ENCODE data around the gene TRIM68.

Gene TRIM68, protein sequence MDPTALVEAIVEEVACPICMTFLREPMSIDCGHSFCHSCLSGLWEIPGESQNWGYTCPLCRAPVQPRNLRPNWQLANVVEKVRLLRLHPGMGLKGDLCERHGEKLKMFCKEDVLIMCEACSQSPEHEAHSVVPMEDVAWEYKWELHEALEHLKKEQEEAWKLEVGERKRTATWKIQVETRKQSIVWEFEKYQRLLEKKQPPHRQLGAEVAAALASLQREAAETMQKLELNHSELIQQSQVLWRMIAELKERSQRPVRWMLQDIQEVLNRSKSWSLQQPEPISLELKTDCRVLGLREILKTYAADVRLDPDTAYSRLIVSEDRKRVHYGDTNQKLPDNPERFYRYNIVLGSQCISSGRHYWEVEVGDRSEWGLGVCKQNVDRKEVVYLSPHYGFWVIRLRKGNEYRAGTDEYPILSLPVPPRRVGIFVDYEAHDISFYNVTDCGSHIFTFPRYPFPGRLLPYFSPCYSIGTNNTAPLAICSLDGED

DNA sequence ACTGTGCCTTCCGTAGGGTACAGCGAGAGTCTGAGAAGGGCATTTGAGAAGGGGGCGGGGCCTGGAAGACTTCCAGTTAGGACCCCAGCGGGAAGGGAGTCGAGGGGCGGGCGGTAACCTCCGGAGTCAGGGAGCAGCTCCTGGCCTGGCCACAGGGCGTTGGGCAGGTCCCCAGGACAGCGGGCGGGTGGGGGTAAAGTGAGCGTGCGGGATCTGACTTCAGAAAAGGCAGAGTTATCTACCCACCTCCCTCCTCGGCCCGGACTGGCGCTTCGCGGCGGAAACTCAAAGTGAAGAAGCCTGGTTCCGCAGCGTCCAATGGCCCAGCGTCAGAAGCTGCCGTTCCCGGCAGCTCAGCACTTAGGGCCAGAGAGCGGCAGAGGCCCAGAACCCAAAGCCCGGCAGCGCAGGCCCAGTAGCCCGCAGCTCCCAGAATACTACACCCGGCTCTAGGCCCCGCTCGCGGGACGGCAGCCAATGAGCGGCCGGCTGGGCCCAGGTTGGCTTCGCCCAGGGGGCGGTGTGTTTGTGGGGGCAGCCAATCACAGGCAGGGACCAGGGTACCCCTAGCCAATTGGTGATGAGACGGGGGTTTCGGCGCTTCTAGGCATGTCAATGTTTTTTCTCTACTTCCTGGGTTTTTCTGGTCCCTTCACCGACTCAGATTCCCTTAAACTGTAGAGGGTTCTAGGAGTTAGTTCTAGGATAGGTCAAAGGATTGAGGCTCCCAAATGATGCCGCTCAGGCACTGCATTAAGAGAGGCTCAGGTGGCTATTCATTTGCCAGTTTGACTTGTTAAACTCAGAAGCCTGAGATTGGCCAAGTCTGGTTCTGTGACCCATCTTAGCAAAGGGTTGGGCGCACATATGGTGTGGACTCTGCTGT is at the start of gene TRIM68:
Gene TRIM68, minus strand, starts transcription at position 451 of the 886 bp plus-strand sequence. CDS start 2,727 bp downstream, outside the sequence.
- peak; percentile 58 for FAIRE-seq

DNA sequence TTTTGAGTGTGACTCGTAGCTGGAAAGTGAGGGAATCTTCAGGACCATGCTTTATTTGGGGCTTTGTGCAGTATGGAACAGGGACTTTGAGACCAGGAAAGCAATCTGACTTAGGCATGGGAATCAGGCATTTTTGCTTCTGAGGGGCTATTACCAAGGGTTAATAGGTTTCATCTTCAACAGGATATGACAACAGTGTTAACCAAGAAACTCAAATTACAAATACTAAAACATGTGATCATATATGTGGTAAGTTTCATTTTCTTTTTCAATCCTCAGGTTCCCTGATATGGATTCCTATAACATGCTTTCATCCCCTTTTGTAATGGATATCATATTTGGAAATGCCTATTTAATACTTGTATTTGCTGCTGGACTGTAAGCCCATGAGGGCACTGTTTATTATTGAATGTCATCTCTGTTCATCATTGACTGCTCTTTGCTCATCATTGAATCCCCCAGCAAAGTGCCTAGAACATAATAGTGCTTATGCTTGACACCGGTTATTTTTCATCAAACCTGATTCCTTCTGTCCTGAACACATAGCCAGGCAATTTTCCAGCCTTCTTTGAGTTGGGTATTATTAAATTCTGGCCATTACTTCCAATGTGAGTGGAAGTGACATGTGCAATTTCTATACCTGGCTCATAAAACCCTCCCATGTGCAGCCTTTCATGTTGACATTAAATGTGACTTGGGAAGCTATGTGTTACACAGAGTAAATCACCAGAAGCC is 46.8 kb upstream of the TRIM68 start:
- FAIRE-seq = no peak

DNA sequence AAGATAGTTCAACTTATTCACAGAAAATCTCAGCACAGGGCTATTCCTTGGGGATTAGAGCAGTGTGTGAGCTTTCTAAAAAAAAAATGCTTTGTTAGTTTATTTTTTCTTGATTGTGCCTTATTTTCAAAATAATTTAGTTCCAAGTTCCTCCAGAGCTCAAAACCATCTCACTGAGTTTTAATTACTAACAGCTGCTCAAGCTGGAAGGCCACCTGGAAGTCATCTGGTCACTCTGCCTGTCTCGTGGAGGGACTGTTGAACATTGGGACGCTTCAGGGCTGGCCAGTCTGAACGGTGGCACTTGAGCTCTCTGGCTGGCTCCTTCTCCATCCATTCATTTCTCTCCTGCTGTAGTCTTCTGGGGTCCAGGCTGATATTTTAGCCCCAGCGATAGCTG is 39.7 kb upstream of the TRIM68 start:
- FAIRE-seq = no peak

DNA sequence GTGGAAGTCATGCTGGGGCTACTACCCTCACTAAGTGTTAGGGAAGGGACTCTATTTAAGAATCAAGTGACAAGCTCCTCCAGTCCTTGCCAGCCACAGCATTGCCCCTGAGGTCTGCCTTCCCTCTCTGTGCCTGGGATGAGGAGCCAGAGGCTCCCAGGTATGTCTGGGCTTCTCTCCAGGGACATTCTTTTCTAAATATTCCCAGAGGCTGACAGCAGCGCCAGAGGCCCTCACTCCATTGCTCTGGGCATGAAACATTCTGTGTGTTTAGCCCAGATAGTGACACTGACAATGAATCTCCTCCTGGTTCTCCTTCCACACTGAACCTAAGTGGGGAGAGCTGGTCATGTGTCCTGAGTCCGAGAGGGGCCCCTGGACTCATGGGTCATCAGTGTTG is 37.9 kb upstream of the TRIM68 start:
- FAIRE-seq = no peak

DNA sequence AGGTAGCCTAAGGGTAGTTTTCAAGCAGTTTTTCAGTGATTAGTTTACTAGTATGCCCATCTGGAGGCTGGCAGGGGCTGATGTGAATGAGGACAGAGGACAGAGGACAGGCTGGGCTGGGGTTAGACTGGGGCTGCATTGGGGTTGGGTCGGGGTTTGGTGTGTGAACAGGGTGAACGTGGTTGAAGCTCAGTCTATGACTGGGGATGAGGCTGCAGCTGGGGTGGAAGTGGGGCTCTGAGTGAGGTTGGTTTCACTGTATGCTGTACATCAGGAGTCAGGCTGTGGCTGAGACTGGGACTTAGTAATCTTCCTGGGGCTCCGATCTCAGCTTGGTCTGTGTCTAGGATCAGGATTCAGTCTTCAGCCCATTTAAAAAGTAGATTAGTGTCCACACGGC is 36.2 kb upstream of the TRIM68 start:
- FAIRE-seq = no peak

DNA sequence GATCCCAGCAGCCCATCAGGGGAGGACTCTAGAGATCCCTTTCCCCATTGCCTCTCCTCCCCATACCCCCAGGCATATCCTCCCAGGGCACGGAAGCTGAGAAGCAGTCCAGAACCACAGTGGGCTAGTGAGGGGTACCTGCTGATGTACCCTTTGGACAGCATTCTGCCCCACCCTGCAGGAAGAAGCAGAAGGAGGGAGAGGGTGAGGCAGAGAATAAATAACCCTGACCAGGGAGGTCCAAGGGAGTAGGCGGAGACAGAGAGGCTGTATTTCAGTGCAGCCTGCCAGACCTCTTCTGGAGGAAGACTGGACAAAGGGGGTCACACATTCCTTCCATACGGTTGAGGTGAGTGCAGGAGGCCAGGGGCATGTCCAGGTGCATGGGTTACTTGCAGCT is 35.7 kb upstream of the TRIM68 start, which contains the start of gene OR51E1:
Gene OR51E1, plus strand, starts transcription at position 301 of the 400 bp plus-strand sequence. CDS start 8,545 bp downstream, outside the sequence.
- no peak for FAIRE-seq

DNA sequence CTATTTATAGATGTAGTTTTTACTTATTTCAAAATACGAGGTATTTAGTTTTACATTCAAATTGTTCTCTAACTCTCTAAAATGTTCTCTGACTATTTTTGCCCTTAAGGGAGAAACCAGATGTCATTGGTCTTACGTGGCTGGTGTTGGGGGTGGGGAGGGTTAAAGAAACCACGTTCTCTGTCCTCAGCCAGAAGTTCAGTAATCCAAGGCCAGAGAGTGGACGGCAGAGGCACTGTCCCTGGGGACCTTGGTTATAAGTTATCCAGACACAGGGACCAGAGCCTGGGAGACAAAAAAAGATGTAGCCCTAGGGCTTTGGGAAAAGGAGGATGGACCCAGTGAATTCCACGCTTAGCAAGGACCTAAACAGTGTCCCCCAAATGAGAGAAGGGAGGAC is 35.0 kb upstream of the TRIM68 start:
- FAIRE-seq = no peak

DNA sequence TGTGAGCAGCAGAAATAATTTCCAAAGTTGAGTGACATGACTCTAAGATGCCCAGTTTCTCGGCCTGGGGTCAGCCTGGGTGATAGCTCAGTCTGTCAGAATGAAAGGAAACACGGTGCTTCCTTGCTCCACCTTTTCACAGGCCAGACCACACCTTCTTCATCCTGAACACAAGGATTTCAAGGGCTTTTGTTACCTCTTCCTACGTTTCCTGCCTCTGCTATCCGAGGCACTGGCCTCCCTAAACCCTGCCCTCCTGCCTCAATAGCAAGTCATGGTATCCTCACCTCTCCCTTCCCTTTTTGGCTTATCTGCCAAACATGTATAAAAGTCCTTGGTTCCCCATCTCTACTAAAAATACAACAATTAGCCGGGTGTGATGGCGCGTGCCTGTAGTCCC is 34.0 kb upstream of the TRIM68 start:
- FAIRE-seq = no peak

DNA sequence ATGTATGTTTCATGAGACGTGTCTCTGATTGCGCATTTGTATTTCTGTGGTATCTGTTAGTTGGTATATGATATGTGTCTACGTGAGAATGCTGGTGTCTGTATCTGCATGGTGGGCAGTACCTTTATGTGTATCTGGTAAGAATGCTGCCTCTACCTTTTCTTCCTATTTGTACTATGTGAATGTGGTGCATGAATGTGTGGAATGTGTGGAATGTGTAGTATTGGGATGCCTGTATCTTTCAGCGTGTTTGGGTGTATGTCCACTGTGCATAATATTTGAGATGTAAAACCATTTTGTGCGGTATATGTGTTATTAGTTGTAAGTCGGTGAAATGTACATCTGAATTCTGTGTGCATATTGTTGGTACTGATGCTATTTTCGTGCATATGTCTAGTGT is 33.5 kb upstream of the TRIM68 start:
- FAIRE-seq = no peak

DNA sequence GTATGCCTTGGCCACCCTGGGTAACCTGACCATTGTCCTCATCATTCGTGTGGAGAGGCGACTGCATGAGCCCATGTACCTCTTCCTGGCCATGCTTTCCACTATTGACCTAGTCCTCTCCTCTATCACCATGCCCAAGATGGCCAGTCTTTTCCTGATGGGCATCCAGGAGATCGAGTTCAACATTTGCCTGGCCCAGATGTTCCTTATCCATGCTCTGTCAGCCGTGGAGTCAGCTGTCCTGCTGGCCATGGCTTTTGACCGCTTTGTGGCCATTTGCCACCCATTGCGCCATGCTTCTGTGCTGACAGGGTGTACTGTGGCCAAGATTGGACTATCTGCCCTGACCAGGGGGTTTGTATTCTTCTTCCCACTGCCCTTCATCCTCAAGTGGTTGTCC is 31.9 kb upstream of the TRIM68 start:
- no peak for FAIRE-seq

DNA sequence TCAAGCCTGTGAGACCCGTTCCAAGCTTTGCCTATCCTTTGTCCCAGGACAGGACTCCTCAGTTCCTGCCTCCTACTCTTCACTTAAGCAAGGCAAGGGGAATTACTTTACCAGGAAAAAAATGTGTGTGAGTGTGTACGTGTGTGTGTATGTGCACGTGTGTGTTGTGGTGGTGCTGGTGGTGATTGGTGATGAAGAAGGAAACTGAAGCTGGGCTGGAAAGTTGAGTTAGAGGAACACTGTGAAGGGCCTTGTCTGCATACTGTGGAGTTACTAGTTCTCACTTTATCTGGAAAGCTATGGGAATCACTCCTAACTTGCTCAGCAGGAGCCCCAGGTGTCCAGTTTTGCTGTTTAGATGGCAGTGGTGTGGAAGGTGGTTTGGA is 29.6 kb upstream of the TRIM68 start:
- no peak for FAIRE-seq

DNA sequence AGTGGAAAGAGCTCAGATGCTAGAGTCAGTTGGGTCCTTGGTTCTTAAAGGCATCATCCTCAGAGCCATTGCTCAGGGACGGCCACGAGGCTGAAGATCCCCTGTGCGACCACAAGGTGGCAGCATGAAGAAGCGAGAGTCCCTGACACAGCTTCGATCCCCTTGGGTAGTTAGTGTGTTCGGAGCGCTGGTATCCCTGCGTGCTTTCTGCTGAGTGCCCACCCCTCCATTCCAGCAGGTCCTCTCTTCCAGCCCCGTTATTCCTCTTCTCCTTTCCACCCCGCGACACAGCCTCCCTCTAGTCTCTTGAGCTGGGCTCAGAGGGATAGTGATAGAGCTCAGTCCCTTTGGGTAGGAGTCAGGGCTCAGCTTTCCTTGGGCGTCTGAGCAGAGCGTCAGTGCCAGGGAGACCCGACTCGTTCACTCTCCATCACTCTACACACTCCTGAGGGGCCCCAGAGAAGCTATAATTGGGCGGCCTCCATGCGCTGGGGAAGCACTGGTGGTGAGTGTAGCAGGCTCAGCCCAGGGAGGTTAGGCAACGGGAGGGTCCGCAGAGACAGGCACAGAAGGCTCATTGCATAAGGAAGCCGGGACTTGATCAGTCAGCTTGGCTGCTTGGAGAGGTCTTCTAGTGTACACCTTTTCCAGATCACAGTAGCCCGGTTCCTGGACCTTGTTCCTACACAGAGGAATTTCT is 29.1 kb upstream of the TRIM68 start, which contains the start of gene OR51D1:
Gene OR51D1, plus strand, starts transcription at position 516 of the 700 bp plus-strand sequence. CDS start 2,314 bp downstream, outside the sequence.
- FAIRE-seq = no peak

DNA sequence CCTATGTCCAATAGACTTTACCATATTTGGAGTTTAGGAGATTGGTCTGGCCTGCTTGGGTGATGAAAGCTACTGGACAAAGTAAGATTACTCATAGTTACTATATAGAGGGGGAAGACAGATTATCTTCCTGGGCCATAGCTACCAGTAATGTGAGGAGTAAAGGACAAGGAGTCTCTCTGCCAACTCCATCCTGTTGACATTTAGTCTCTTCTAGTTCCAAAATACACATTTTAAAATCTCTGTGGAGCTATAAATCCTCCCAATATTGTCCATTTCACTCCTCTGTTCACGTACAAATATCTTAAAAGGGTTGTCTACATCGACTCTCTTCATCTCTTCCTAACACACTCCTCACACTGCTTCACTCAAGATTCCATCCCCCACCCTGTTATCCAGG is 28.1 kb upstream of the TRIM68 start:
- no peak for FAIRE-seq

DNA sequence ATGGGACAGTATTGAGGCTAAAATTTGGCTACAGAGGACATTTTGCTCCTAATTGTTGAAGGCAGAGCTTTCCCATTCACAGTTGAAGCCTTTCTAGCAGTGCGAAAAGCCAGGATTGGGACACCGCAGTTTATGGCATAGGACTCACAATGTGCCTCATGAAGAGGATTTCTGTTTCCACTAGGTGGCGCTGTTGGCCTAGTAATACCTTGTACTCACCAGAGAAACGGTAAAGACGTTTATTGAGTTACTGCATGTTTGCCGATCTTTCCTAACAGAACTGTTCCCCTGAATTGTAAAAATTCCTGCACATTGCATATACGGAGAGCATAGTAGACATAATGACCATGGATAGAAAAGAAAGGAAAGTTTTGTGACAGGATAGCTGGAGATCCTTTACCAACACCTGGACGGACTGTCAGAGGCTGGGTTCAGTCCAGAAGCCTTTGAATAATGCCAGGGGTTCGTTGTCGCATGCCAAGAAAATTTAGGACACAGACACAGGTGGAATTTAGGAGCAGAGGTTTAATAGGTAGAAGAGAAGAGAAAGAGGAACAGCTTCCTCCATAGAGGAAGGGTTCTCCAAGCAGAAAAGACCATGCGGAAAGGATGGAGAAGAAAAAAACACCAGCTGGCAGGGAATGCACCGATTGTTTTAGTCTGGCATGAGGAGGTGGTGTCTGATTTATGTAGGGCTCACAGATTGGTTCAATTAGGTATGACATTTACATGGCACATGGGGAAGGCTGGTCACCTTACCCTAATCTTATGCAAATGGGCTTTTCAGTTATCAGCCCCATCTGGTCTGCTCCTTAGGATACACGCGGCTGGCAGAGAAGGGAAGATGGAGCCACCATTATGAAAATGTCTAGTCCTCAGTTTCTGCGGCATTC is 18.4 kb upstream of the TRIM68 start:
- FAIRE-seq = no peak

DNA sequence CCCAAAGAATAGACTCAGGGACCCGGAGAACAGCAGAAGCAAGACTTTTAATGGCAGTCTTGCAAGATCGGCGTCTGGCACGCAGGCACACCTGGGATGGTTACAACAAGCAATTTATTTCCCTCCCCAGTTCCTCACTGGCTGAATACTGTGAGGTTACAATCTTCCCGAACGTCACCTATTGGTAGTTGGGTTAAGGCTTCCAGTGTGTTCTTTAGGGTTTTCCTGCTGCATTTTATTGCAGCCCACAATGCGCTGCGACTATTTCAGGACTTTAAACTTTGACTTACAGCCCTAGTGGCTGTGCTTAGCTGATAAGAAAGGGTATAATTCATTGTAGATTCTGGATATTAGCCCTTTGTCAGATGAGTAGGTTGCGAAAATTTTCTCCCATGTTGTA is 11.5 kb upstream of the TRIM68 start:
- FAIRE-seq = no peak

DNA sequence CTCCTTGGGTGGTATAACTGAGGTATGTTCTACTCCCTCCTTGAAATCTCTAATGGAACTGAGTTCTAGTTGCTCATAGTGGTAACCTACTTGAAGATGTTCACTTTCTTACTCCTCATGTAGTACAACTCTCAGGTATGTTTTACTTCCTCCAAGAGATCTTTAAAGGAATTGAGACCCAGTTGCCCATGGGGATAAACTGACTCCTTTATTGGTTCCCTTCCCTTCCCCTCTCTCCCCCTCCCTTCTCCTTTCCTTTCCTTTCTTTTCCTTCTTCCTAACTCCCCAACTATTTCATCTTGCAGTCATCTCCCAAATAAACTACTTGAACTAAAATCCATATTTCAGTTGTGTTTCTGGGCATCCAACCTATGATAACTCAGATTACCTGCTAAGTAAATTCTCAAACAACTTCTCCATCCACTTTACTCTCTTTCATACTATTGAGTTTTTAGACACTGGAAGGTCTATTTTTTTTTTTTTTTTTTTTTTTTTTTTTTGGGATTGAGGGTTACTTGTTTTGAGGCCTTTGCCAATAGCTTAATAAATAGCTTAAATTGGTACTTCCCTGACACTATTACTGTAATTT is 7.9 kb upstream of the TRIM68 start:
- FAIRE-seq = no peak

DNA sequence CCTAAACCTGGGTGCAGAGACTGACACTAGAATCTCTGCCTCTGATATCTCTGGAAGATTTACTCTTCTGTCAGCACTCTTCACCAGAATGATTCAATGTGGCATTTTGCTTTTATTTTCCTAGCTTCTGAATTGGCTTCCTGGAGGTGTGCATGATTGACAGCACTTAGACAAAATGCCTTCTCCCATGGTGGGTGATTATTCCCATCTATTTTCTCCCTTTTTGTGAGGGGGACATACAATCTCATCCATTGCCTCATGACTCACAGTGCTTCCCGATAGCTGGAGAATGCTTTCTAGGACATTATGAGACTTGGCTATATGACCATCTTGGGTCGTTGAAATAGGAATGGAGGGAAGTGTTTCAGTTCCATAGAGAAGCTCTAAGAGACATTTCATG is 4.0 kb upstream of the TRIM68 start:
- no peak for FAIRE-seq

DNA sequence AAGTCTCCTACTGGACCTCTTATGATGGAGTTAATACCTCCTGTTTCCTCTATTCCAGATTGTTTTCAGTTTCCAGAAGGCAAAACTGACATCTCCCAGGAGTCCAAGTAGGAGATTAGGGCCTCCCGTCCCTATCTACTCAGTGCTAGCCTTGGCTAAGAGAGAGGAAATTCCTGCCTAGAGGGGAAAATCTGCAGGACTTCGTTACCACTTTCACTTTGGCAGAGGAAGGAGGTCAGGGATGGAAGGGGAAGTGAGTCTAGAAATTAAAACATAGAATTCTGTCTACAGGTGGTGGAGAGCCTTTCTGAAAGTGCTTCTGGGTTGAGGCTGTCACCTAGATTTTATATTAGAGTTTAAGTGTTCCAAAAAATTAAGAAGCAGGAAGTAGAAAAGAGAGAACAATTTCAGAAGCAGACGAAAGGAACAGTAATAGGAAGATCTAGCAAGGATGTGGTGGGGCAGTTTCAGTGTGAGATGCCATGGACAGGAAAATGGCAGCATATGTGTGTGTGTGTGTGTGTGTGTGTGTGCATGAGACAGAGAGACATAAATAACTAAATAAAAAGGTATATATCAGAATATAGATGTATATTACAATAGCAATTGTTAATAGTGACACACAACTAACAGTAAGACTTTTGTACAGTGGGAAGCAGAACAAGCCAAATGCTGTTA is 2.4 kb upstream of the TRIM68 start:
- no peak for FAIRE-seq

DNA sequence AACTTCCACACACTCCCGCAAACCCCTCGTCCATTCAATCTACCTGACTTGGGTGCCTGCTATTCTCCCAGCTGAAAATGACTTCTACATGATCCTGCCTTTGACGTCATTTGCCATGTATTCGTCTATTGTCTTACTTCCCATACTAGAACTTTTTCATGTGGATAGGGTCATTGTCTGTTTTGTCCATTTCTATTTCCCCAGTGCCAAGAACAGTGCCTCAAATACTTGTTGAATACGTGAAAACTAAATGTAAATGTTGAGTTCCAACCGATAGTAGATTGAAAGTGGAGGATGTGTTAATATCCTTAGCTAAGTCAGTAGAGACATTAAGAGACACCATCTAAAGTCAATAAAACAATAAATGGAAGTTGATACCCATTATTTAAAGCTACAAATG is 935 bp downstream of the TRIM68 start:
- no peak for FAIRE-seq
